Sigmoid colon (tissue), 3 donors: ENCODE measurements around the gene SERHL2.
"Not testable (repeated sequence)": the region's sequence is repeated elsewhere in the genome, so short reads cannot be mapped to it uniquely, and the experiment has no call there.

Experiments
- CTCF ChIP-seq, 4 experiments: fragments of 450-650 bp in 3 of 4; fragments of 200-600 bp in 1 of 4; IDR thresholded peaks; one replicate each; pipeline ENCODE4 v1.5.1; 2016 to 2019; ENCODE audit warnings: antibody characterized with exemption in 4 of 4, mild to moderate bottlenecking in 3 of 4, moderate library complexity in 2 of 4
- POLR2A ChIP-seq, 2 donors: fragments of 450-650 bp; IDR thresholded peaks; one replicate each; pipeline ENCODE4 v1.6.1; 2016; ENCODE audit warnings: antibody characterized with exemption in 2 of 2, mild to moderate bottlenecking in 2 of 2, moderate library complexity in 2 of 2

DNA sequence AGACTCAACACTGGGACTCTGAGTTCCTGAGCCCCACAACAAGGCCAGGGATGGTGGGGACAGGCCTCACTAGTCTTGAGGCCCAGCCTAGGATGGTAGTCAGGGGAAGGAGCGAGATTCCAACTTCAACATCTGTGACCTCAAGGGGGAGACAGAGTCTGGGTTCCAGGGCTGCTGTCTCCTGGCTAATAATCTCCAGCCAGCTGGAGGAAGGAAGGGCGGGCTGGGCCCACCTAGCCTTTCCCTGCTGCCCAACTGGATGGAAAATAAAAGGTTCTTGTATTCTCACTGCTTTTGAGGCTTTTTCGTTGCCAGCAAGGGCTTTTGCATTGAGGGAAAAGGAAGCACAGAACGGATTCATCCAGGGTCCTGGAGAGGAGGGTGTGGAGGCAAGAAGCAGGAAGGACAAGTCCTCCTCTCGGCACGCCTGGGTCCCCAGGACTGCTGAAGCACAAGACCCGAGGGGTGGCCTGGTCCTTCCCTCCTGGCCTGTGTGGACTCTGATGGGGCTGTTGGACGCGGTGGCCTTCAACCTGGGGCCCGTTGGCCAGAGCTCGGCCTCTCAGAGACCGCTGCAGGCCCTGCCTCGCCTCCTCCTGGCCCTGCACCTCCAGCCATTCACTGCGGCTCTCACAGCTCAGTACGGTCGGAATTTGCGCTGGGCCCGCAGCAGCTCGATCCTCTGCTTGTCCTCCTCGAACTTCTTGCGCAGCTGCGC, 41.3 kb upstream of the SERHL2 start:
- TF ChIP-seq CTCF (IDR thresholded peaks at IDR 0.05): peak in 1 of 4 experiments; percentile 18
- not testable (repeated sequence) for TF ChIP-seq POLR2A (IDR thresholded peaks at IDR 0.05)
